ENCODE data around the gene FRMD4A. TPM values are rescaled to one million over a fixed set of nuclear protein-coding genes. Genes with fewer than 3 reads are reported as not detected.

The FRMD4A gene
- total RNA-seq, 1 experiment from 2014 or later: 7.0 TPM

- TF ChIP-seq, protein P1, sequence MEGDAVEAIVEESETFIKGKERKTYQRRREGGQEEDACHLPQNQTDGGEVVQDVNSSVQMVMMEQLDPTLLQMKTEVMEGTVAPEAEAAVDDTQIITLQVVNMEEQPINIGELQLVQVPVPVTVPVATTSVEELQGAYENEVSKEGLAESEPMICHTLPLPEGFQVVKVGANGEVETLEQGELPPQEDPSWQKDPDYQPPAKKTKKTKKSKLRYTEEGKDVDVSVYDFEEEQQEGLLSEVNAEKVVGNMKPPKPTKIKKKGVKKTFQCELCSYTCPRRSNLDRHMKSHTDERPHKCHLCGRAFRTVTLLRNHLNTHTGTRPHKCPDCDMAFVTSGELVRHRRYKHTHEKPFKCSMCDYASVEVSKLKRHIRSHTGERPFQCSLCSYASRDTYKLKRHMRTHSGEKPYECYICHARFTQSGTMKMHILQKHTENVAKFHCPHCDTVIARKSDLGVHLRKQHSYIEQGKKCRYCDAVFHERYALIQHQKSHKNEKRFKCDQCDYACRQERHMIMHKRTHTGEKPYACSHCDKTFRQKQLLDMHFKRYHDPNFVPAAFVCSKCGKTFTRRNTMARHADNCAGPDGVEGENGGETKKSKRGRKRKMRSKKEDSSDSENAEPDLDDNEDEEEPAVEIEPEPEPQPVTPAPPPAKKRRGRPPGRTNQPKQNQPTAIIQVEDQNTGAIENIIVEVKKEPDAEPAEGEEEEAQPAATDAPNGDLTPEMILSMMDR (IDR thresholded peaks at IDR 0.05; ENCODE audit: unreplicated experiment): no peak
- Mint-ChIP-seq H3K27me3 (ENCODE audit: unreplicated experiment) (peaks cover 39% of the 10 kb centered on the region), H3K9me3 (ENCODE audit: low read depth, unreplicated experiment) (no peaks in the 10 kb centered on the region), H3K27ac (ENCODE audit: unreplicated experiment) (no peak overlapping the region), H3K36me3 (ENCODE audit: insufficient read depth, unreplicated experiment) (no peaks in the 10 kb centered on the region), H3K4me1 (ENCODE audit: low read depth, unreplicated experiment) (no peaks in the 10 kb centered on the region), H3K4me3 (ENCODE audit: low read depth, unreplicated experiment) (no peak overlapping the region)
- no peak for DNase-seq
- no TSS peak for BruUV-seq (replicated peaks)
- intact Hi-C loops (cut with micrococcal nuclease; ENCODE audit: unreplicated experiment): no loop called here
- CTCF ChIA-PET: no interaction called here
These were observed 368.9 kb downstream of the FRMD4A start for GRCh38 chr10:13961853-13962252.

GRCh38 chr10:13961097-13961496 lies 369.6 kb downstream of the FRMD4A start:
- Mint-ChIP-seq H3K4me3 (ENCODE audit: low read depth, unreplicated experiment) (no peak overlapping the region), H3K4me1 (ENCODE audit: low read depth, unreplicated experiment) (no peaks in the 10 kb centered on the region), H3K36me3 (ENCODE audit: insufficient read depth, unreplicated experiment) (no peaks in the 10 kb centered on the region), H3K9me3 (ENCODE audit: low read depth, unreplicated experiment) (no peaks in the 10 kb centered on the region), H3K27ac (ENCODE audit: unreplicated experiment) (no peak overlapping the region), H3K27me3 (ENCODE audit: unreplicated experiment) (peaks cover 40% of the 10 kb centered on the region)
- BruUV-seq (replicated peaks): no TSS peak
- no peak for DNase-seq
- TF ChIP-seq, protein P1 (IDR thresholded peaks at IDR 0.05; ENCODE audit: unreplicated experiment): no peak
- CTCF ChIA-PET: no interaction called here
- intact Hi-C loops (cut with micrococcal nuclease; ENCODE audit: unreplicated experiment): no loop called here

DNA sequence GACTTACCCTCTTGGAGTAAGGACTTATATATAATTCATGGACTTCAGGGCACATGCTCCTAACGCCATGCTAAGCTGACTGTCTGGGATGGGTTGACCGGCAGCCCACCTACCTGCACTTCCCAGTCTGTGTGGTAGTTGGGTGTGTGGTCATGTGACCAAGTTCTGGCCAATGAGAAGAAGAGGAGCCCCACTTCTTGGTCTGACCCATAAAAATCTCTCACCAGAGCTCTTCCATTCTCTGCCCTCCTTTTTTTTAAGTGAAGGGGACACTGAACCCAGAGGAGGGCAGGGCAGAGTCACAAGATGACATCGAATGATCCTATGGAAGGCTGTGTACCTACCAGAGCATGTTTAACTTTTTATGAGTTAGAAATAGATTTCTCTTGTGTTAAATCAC lies 370.1 kb downstream of the FRMD4A start:
- TF ChIP-seq, protein P1 (IDR thresholded peaks at IDR 0.05; ENCODE audit: unreplicated experiment): no peak
- no peaks in the 10 kb centered on the region for H3K36me3 Mint-ChIP-seq (ENCODE audit: insufficient read depth, unreplicated experiment)
- H3K9me3 Mint-ChIP-seq (ENCODE audit: low read depth, unreplicated experiment): no peaks in the 10 kb centered on the region
- CTCF ChIA-PET: no interaction called here
- no TSS peak for BruUV-seq (replicated peaks)
- H3K4me3 Mint-ChIP-seq (ENCODE audit: low read depth, unreplicated experiment): no peak overlapping the region
- no peaks in the 10 kb centered on the region for H3K4me1 Mint-ChIP-seq (ENCODE audit: low read depth, unreplicated experiment)
- no peak overlapping the region for H3K27ac Mint-ChIP-seq (ENCODE audit: unreplicated experiment)
- intact Hi-C loops (cut with micrococcal nuclease; ENCODE audit: unreplicated experiment): no loop called here
- H3K27me3 Mint-ChIP-seq (ENCODE audit: unreplicated experiment): peaks cover 40% of the 10 kb centered on the region
- DNase-seq: no peak

DNA sequence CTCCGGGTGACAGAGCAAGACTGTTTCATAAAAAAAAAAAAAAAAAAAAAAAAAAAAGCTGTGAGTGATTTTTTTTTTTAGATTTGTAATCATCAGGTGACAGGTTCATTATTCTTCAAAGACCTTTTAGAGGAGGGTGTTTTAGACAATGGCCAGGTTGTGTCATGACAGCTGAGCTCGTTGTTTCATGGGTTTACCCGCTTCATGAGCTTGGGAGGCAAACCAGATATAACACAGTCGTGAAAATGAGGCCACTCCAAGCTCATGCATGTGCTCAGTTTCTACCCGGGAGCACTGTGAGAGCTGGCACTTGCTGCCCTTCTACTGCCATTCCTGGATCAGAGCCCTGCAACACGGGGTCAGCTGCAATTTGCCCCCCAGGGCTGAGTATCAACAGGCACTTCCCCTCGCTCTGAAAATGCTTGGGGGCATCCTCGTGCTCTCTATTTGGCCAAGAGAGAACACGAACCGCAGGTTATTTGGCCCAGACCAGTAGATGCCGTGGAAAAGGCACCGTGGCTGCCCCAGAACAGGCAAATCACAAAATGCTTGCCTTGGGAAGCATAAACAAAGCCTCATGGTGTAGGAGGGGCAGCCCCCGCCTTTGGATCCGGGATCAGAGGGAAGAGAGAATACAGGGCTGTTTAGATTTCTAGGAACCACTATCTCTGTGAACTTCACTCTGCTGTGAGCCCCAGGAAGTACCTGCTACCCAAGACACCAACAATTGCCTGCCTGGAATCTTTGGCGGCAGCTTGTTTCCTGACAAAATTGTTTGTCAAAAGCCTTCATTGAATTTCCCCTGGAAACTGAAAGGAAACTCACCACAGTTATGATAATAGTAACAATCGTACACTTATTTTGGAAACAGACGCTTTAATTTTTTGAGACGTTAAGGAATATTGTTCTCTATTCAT lies 371.0 kb downstream of the FRMD4A start:
- no TSS peak for BruUV-seq (replicated peaks)
- intact Hi-C loops (cut with micrococcal nuclease; ENCODE audit: unreplicated experiment): no loop called here
- H3K4me1 Mint-ChIP-seq (ENCODE audit: low read depth, unreplicated experiment): no peaks in the 10 kb centered on the region
- H3K27me3 Mint-ChIP-seq (ENCODE audit: unreplicated experiment): peaks cover 40% of the 10 kb centered on the region
- no peaks in the 10 kb centered on the region for H3K9me3 Mint-ChIP-seq (ENCODE audit: low read depth, unreplicated experiment)
- CTCF ChIA-PET: no interaction called here
- no peak for DNase-seq
- no peaks in the 10 kb centered on the region for H3K36me3 Mint-ChIP-seq (ENCODE audit: insufficient read depth, unreplicated experiment)
- TF ChIP-seq, protein P1 (IDR thresholded peaks at IDR 0.05; ENCODE audit: unreplicated experiment): no peak
- H3K4me3 Mint-ChIP-seq (ENCODE audit: low read depth, unreplicated experiment): no peak overlapping the region
- H3K27ac Mint-ChIP-seq (ENCODE audit: unreplicated experiment): no peak overlapping the region
